ENCODE data around the gene ST3GAL2. TPM values are rescaled to one million over a fixed set of nuclear protein-coding genes. Genes with fewer than 3 reads are reported as not detected.
A peak's percentile ranks its signal among the peaks of the same experiment; 100 is the strongest.

ST3GAL2 gene
- total RNA-seq, 1 experiment from 2014 or later: 7.7 TPM

- POLR2A ChIA-PET: interaction anchor here (0.6 to 1.2 kb wide), 3 partner anchors 24 to 131 kb away, joined by 3 read pairs; partner anchors contain the start of genes DDX19B and FCSK
- TF ChIP-seq CTCF (IDR thresholded peaks at IDR 0.05; ENCODE audit: unreplicated experiment): no peak
- CTCF ChIA-PET: interaction anchor here (0.8 kb wide), 1 partner anchor 33 kb away, joined by 3 read pairs; no protein-coding TSS in a partner anchor
- no peak for DNase-seq (ENCODE audit: unreplicated experiment)
- Mint-ChIP-seq H3K36me3 (ENCODE audit: insufficient read depth, unreplicated experiment) (peaks cover 14% of the 10 kb centered on the region), H3K27me3 (ENCODE audit: insufficient read depth, unreplicated experiment) (no peaks in the 10 kb centered on the region), H3K9me3 (ENCODE audit: unreplicated experiment) (no peaks in the 10 kb centered on the region), H3K27ac (ENCODE audit: low read depth, unreplicated experiment) (no peak overlapping the region), H3K4me3 (ENCODE audit: unreplicated experiment) (no peak overlapping the region), H3K4me1 (ENCODE audit: insufficient read depth, unreplicated experiment) (peaks cover 31% of the 10 kb centered on the region)
- intact Hi-C loops (cut with micrococcal nuclease): no loop called here
- no TSS peak for BruUV-seq (replicated peaks)
Observed at GRCh38 chr16:70429888-70430666, 8.8 kb downstream of the ST3GAL2 start.

- CTCF ChIA-PET: interaction anchor here (0.5 kb wide), 1 partner anchor 39 kb away, joined by 4 read pairs; no protein-coding TSS in a partner anchor
- Mint-ChIP-seq H3K4me1 (ENCODE audit: insufficient read depth, unreplicated experiment) (peaks cover 31% of the 10 kb centered on the region), H3K9me3 (ENCODE audit: unreplicated experiment) (no peaks in the 10 kb centered on the region), H3K36me3 (ENCODE audit: insufficient read depth, unreplicated experiment) (peaks cover 14% of the 10 kb centered on the region), H3K4me3 (ENCODE audit: unreplicated experiment) (peak overlapping the region; percentile 8), H3K27ac (ENCODE audit: low read depth, unreplicated experiment) (peak overlapping the region; percentile 75), H3K27me3 (ENCODE audit: insufficient read depth, unreplicated experiment) (no peaks in the 10 kb centered on the region)
- DNase-seq (ENCODE audit: unreplicated experiment): peak; percentile 92
- intact Hi-C loops (cut with micrococcal nuclease): loop anchor here (1.0 kb wide), 1 partner anchor 24 kb away; no protein-coding TSS in a partner anchor
- no peak for TF ChIP-seq CTCF (IDR thresholded peaks at IDR 0.05; ENCODE audit: unreplicated experiment)
- POLR2A ChIA-PET: interaction anchor here (1.0 to 1.2 kb wide), 3 partner anchors 11 to 82 kb away, joined by 3 to 4 read pairs (median 3); partner anchors contain the start of genes DDX19A and ST3GAL2
- no TSS peak for BruUV-seq (replicated peaks)
Observed at GRCh38 chr16:70428178-70428998, 10.5 kb downstream of the ST3GAL2 start.

GRCh38 chr16:70427786-70428177, 11.1 kb downstream of the ST3GAL2 start:
- Mint-ChIP-seq H3K27ac (ENCODE audit: low read depth, unreplicated experiment) (peak overlapping the region; percentile 75), H3K36me3 (ENCODE audit: insufficient read depth, unreplicated experiment) (peaks cover 14% of the 10 kb centered on the region), H3K4me3 (ENCODE audit: unreplicated experiment) (peak overlapping the region; percentile 8), H3K9me3 (ENCODE audit: unreplicated experiment) (no peaks in the 10 kb centered on the region), H3K4me1 (ENCODE audit: insufficient read depth, unreplicated experiment) (peaks cover 30% of the 10 kb centered on the region), H3K27me3 (ENCODE audit: insufficient read depth, unreplicated experiment) (no peaks in the 10 kb centered on the region)
- ChIA-PET POLR2A (interaction anchor here (1.0 to 1.2 kb wide), 3 partner anchors 11 to 81 kb away, joined by 3 to 4 read pairs (median 3); partner anchors contain the start of genes DDX19A and ST3GAL2), CTCF (interaction anchor here (0.5 kb wide), 1 partner anchor 38 kb away, joined by 4 read pairs; no protein-coding TSS in a partner anchor)
- no peak for DNase-seq (ENCODE audit: unreplicated experiment)
- intact Hi-C loops (cut with micrococcal nuclease): loop anchor here (1.0 kb wide), 1 partner anchor 23 kb away; no protein-coding TSS in a partner anchor
- no TSS peak for BruUV-seq (replicated peaks)
- TF ChIP-seq CTCF (IDR thresholded peaks at IDR 0.05; ENCODE audit: unreplicated experiment): no peak
